Cardiac muscle cell (in vitro differentiated cells and primary cell): ENCODE data around the gene PCYT1A. TPM values are rescaled to one million over a fixed set of nuclear protein-coding genes. Genes with fewer than 3 reads are reported as not detected.

Source experiments
- DNase-seq, 2 donors: peaks; one replicate each; pipeline versions ENCODE4 v3.0.0 to v3.0.0-alpha.2; 2010 to 2017; ENCODE audit warnings: low read depth in 1 of 2, low spot score in 1 of 2
- H3K27ac ChIP-seq: fragments of 200-600 bp; sonication (generic); 2 replicates; pipeline ENCODE4 v1.5.1; 2016
- H3K27me3 ChIP-seq: fragments of 200-600 bp; sonication (generic); 2 replicates; pipeline ENCODE4 v1.6.0; 2016; ENCODE audit warnings: control low read depth
- H3K36me3 ChIP-seq: fragments of 200-600 bp; sonication (generic); 2 replicates; pipeline ENCODE4 v1.5.1; 2016; ENCODE audit warnings: control low read depth
- H3K4me1 ChIP-seq: fragments of 200-600 bp; sonication (generic); 2 replicates; pipeline ENCODE4 v1.8.1; 2017; ENCODE audit warnings: low read depth, mild to moderate bottlenecking, mixed run types
- H3K4me3 ChIP-seq: fragments of 200-600 bp; sonication (generic); 2 replicates; pipeline ENCODE4 v1.5.1; 2016; ENCODE audit warnings: mild to moderate bottlenecking
- H3K9me3 ChIP-seq: fragments of 200-600 bp; sonication (generic); 2 replicates; pipeline ENCODE4 v1.5.1; 2017; ENCODE audit warnings: low read depth, mild to moderate bottlenecking, control low read depth
- polyA plus RNA-seq: library from polyadenylated mRNA; unstranded; fragments of >200 nt; fragmentation: Nextera tagmentation; extraction: Ambion mirVana; gene quantifications from 2 replicates; pipeline ENCODE4 v1.2.1, GENCODE V29; 2016
- total RNA-seq: library from RNA; depleted of rRNA; stranded (reverse); fragments of >200 nt; gene quantifications from 2 replicates; pipeline ENCODE4 v1.2.3, GENCODE V29; 2016
- TF ChIP-seq, protein P1 (sequence below): IDR thresholded peaks from 2 replicates; pipeline ENCODE4 v1.5.1; 2012; ENCODE audit warnings: low read depth, mild to moderate bottlenecking, low read length

PCYT1A gene
- total and polyA plus RNA-seq, 2 experiments from 2014 or later: 23.6 to 66.5 TPM

GRCh38 chr3:196218155-196218712, 69.3 kb downstream of the PCYT1A start:
- Histone ChIP-seq H3K4me3 (no peak overlapping the region), H3K4me1 (peaks cover 5% of the 10 kb centered on the region), H3K27me3 (no peaks in the 10 kb centered on the region), H3K27ac (no peak overlapping the region), H3K9me3 (no peaks in the 10 kb centered on the region), H3K36me3 (no peaks in the 10 kb centered on the region)
- no peak for DNase-seq
- TF ChIP-seq, protein P1, sequence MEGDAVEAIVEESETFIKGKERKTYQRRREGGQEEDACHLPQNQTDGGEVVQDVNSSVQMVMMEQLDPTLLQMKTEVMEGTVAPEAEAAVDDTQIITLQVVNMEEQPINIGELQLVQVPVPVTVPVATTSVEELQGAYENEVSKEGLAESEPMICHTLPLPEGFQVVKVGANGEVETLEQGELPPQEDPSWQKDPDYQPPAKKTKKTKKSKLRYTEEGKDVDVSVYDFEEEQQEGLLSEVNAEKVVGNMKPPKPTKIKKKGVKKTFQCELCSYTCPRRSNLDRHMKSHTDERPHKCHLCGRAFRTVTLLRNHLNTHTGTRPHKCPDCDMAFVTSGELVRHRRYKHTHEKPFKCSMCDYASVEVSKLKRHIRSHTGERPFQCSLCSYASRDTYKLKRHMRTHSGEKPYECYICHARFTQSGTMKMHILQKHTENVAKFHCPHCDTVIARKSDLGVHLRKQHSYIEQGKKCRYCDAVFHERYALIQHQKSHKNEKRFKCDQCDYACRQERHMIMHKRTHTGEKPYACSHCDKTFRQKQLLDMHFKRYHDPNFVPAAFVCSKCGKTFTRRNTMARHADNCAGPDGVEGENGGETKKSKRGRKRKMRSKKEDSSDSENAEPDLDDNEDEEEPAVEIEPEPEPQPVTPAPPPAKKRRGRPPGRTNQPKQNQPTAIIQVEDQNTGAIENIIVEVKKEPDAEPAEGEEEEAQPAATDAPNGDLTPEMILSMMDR: no peak

DNA sequence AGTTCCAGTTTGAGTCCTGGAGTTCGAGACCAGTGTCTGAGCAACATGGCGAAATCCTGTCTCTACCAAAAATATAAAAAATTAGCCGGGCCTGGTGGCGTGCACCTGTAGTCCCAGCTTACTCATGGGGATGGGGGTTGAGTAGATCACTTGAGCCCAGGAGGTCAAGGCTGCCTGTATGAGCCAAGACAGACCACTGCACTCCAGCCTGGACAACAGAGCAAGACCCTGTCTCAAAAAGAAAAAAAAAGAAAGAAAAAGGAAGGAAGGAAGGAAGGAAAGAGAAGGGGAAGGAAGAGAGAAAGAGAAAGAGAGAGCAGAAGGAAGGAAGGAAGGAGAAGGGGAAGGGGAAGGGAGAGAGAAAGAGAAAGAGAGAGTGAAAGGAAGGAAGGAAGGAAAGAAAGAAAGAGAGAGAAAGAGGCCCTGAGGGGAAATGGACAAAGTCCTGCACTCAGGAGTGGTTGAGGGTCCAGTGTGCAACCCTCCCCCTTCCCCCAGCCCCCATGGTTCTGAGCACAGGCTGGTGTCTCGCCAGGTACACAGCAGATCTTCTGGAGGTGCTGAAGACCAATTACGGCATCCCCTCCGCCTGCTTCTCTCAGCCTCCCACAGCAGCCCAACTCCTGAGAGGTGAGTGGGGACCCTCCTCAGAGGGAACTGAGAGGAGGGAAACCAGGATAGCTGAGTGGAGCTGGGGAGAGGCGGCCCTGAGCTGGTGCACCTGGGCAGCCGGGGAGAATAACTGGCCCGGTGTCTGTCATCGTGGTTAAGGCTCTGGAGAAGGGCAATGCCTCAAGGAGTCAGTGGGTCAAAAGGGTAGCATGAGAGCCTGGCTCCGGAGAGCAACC, 70.0 kb downstream of the PCYT1A start:
- Histone ChIP-seq H3K4me1 (peaks cover 5% of the 10 kb centered on the region), H3K4me3 (no peak overlapping the region), H3K27me3 (no peaks in the 10 kb centered on the region), H3K9me3 (no peaks in the 10 kb centered on the region), H3K27ac (no peak overlapping the region), H3K36me3 (no peaks in the 10 kb centered on the region)
- TF ChIP-seq, protein P1: no peak
- DNase-seq: no peak

GRCh38 chr3:196216681-196217211, 70.8 kb downstream of the PCYT1A start:
- DNase-seq: no peak
- no peak overlapping the region for H3K27ac ChIP-seq
- H3K9me3 ChIP-seq: no peaks in the 10 kb centered on the region
- no peak overlapping the region for H3K4me3 ChIP-seq
- H3K4me1 ChIP-seq: peaks cover 5% of the 10 kb centered on the region
- TF ChIP-seq, protein P1: no peak
- no peaks in the 10 kb centered on the region for H3K36me3 ChIP-seq
- H3K27me3 ChIP-seq: no peaks in the 10 kb centered on the region

DNA sequence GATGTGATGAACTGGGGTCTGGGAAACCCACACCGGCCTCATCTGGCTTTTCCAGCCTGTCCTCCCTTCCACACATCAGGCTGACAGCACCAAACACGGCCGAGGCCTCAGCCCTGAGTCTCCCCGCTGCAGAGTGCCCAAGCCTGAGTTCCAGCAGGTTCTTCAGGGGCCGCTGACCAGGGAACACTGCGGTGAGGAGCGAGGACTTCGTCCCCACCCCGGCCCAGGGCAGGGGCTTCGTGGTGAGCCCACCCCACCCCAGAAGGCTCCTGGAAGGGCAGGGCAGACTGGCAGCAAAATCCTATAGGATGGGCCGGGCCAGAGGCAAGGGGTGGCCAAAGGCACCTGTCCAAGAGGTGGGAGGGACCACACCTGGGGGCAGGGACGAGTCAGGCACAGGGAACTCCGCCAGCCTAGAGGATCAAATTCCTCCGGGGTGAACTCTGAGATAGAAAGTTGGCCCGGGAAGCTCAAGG, 71.4 kb downstream of the PCYT1A start, which contains the start of gene SLC51A:
TSS of gene SLC51A (plus strand) at position 446 of the 476 bp plus-strand sequence. CDS start 179 bp downstream, outside the sequence.
- DNase-seq: no peak
- Histone ChIP-seq H3K4me1 (peaks cover 5% of the 10 kb centered on the region), H3K4me3 (no peak within 1 kb of the TSS), H3K9me3 (no peaks in the 10 kb centered on the region), H3K36me3 (no peaks in the 10 kb centered on the region), H3K27me3 (no peaks in the 10 kb centered on the region), H3K27ac (no peak within 1 kb of the TSS)
- TF ChIP-seq, protein P1: no peak

DNA sequence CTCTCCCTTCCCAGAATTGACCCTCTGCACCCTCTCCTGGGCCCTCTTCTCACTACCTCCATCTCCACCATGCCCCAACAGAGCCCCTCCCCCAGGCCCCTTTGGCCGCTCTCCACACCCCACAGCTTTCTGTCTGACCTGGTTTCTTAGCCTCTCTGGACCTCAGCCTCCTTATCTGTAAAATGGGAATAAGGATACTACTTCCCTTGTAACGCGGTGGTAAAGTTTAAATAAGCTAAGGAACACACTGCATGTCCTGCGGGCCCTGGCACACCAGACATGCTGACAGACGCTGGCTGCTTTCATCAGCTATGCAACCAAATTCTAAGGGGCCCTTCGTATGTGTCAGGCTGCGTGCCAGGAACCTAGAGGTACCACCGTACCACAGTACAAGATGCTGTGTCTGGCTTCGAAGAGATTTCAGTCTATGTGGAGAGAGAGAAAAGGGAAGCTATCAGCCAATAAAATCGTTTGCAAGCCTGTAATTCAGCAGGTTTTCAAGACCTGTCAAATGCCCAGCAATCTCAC, 72.0 kb downstream of the PCYT1A start:
- no peak for DNase-seq
- Histone ChIP-seq H3K9me3 (no peaks in the 10 kb centered on the region), H3K4me1 (peaks cover 5% of the 10 kb centered on the region), H3K27ac (no peak overlapping the region), H3K36me3 (no peaks in the 10 kb centered on the region), H3K4me3 (no peak overlapping the region), H3K27me3 (no peaks in the 10 kb centered on the region)
- TF ChIP-seq, protein P1: no peak
